Stomach (tissue), 9 donors: ENCODE results near the gene GRB10. TPM values are rescaled to one million over a fixed set of nuclear protein-coding genes. Genes with fewer than 3 reads are reported as not detected.
A peak's percentile ranks its signal among the peaks of the same experiment; 100 is the strongest.

Experiments
- DNase-seq, 2 donors: peaks; one replicate each; pipeline versions ENCODE4 v3.0.0 to v3.0.0-alpha.2; 2013 to 2019
- H3K27ac ChIP-seq, 5 donors: fragments of 200-600 bp in 4 of 5; sonication (generic) in 4 of 5; one replicate each; pipeline ENCODE4 v1.5.1; 2013 to 2019; ENCODE audit warnings: mild to moderate bottlenecking in 1 of 5, moderate library complexity in 1 of 5
- H3K27me3 ChIP-seq, 3 donors: fragments of 200-600 bp; sonication (generic); one replicate each; pipeline ENCODE4 v1.5.1; 2017 to 2019; ENCODE audit warnings: mixed run types in 1 of 3
- H3K36me3 ChIP-seq, 4 donors: fragments of 200-600 bp; sonication (generic); 1 replicate in 3 of 4; 2 replicates in 1 of 4; pipeline ENCODE4 v1.5.1; 2016 to 2019
- H3K4me1 ChIP-seq, 4 donors: fragments of 200-600 bp; sonication (generic); one replicate each; pipeline ENCODE4 v1.5.1; 2016 to 2019
- H3K4me3 ChIP-seq, 4 donors: fragments of 200-600 bp; sonication (generic) in 3 of 4; one replicate each; pipeline ENCODE4 v1.5.1; 2016 to 2019; ENCODE audit warnings: mild to moderate bottlenecking in 1 of 4
- H3K9me3 ChIP-seq, 4 donors: fragments of 200-600 bp; sonication (generic); one replicate each; pipeline ENCODE4 v1.5.1; 2016 to 2019
- CTCF ChIP-seq, 7 experiments: fragments of 450-650 bp in 4 of 7; fragments of 200-600 bp in 3 of 7; sonication (generic) in 3 of 7; IDR thresholded peaks; one replicate each; pipeline ENCODE4 v1.5.1; 2016 to 2019; ENCODE audit warnings: antibody characterized with exemption in 7 of 7, control low read depth in 2 of 7, mild to moderate bottlenecking in 1 of 7
- EP300 ChIP-seq: sonication (generic); formaldehyde crosslinking; IDR thresholded peaks from one replicate; pipeline ENCODE4 v1.6.1; 2017; ENCODE audit warnings: antibody characterized with exemption
- POLR2A ChIP-seq, 4 donors: fragments of 450-650 bp; IDR thresholded peaks; one replicate each; pipeline ENCODE4 v1.6.1; 2016; ENCODE audit warnings: antibody characterized with exemption in 4 of 4, control low read depth in 2 of 4, mild to moderate bottlenecking in 1 of 4, moderate library complexity in 1 of 4
- POLR2AphosphoS5 ChIP-seq, 3 donors: sonication (generic); formaldehyde crosslinking; IDR thresholded peaks; one replicate each; pipeline ENCODE4 v1.6.1; 2016; ENCODE audit warnings: antibody characterized with exemption in 3 of 3
- WGBS, 5 donors: extraction: QIAGEN DNeasy Blood & Tissue Kit in 3 of 5; methylation state at CpG; one replicate each; pipeline versions ENCODE4 v1.1.5 to v1.1.7; 2013 to 2018; 5-methylcytosine and 5-hydroxymethylcytosine counted together
- intact Hi-C: fragments of 100-400 bp; cut with DNase I; formaldehyde crosslinking; loops from one replicate; pipeline ENCODE4 v1.15.1; 2023; ENCODE audit warnings: low total_unique reads
- polyA plus RNA-seq, 3 donors: library from polyadenylated mRNA; stranded (reverse); fragments of 200-250 nt; gene quantifications; one replicate each; pipeline ENCODE4 v1.2.3, GENCODE V29; 2013
- total RNA-seq, 5 donors: library from RNA; depleted of rRNA; stranded (reverse); fragments of >200 nt; gene quantifications; one replicate each; pipeline versions ENCODE4 v1.1.0 to v1.2.3, GENCODE V29; 2014 to 2016
- donor health status: healthy with polysubstance abuse.
- donor health status: Bipolar disorder and iron deficiency.
- donor health status: healthy.

GRB10 gene
- total and polyA plus RNA-seq, 8 donors: 10.2 to 84.9 (median 49.6) TPM

GRCh38 chr7:50591098-50591479, 191.6 kb downstream of the GRB10 start:
- Histone ChIP-seq H3K4me3 (no peak overlapping the region), H3K27me3 (no peaks in the 10 kb centered on the region), H3K27ac (no peak overlapping the region), H3K9me3 (no peaks in the 10 kb centered on the region), H3K4me1 (no peaks in the 10 kb centered on the region), H3K36me3 (peaks cover 19 to 49% (median 42%) of the 10 kb centered on the region in 4 donors)
- 88 to 93% (median 90%) methylated on average over 5 of the region's 5 CpGs for WGBS, 5 donors
- no peak for TF ChIP-seq EP300
- no peak for TF ChIP-seq POLR2AphosphoS5 (IDR thresholded peaks at IDR 0.05)
- no peak for TF ChIP-seq POLR2A (IDR thresholded peaks at IDR 0.05)
- no peak for TF ChIP-seq CTCF (IDR thresholded peaks at IDR 0.05)
- no peak for DNase-seq
- intact Hi-C loops: loop anchor here (10.0 kb wide), 1 partner anchor 66 kb away; no protein-coding TSS in a partner anchor

DNA sequence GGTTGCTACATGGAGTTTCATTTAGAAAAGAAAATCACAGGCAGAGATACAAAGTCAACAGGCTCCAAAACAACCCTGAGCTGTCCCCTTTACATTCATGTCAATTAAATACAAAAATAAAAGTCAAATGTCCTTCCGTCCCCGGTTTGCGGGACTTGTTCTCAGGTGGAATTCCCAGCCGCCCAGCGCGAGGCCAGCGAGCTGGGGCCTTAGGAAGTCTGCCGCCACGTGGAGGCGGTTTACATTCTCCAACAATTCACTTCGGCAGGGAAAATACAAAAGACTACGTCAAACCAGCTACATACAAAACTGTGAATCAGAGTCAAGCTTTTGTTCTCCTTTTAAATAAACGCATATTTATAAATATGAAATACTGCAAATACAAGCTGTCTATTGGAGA, 192.2 kb downstream of the GRB10 start:
- Histone ChIP-seq H3K4me3 (no peak overlapping the region), H3K9me3 (no peaks in the 10 kb centered on the region), H3K4me1 (no peaks in the 10 kb centered on the region), H3K36me3 (peaks cover 19 to 44% (median 40%) of the 10 kb centered on the region in 4 donors), H3K27ac (no peak overlapping the region), H3K27me3 (no peaks in the 10 kb centered on the region)
- no peak for DNase-seq
- no peak for TF ChIP-seq EP300
- no peak for TF ChIP-seq POLR2AphosphoS5 (IDR thresholded peaks at IDR 0.05)
- no peak for TF ChIP-seq CTCF (IDR thresholded peaks at IDR 0.05)
- TF ChIP-seq POLR2A (IDR thresholded peaks at IDR 0.05): no peak
- WGBS, 5 donors: 93 to 96% (median 95%) methylated on average over 13 of the region's 13 CpGs
- intact Hi-C loops: loop anchor here (10.0 kb wide), 1 partner anchor 66 kb away; no protein-coding TSS in a partner anchor

DNA sequence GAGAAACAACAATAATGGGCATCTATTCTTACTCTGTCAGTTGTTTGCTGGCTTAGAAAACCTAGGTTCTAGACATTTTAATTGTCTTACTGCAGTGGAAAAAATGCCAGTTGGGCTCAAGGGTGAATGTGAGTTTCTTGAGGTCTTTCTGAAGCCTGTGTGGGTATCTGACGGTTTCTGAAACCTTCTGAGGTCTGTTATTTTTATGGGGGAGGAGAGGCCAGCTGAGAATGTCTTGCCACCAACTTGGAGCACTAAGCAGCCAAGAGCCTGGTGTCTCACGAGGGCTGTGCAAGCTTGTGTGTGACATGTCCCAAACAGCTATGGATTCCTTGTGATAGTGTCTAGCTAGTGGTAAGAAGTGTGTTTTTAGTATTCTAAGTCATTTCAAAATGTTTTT, 193.3 kb downstream of the GRB10 start:
- H3K4me1 ChIP-seq: no peaks in the 10 kb centered on the region
- H3K4me3 ChIP-seq: no peak overlapping the region
- WGBS, 5 donors: 78 to 86% (median 85%) methylated on average over 2 of the region's 2 CpGs
- DNase-seq: no peak
- H3K27me3 ChIP-seq: no peaks in the 10 kb centered on the region
- intact Hi-C loops: no loop called here
- H3K9me3 ChIP-seq: peaks cover 0 to 4% (median 1%) of the 10 kb centered on the region in 4 donors
- TF ChIP-seq CTCF (IDR thresholded peaks at IDR 0.05): no peak
- no peak for TF ChIP-seq EP300
- no peak for TF ChIP-seq POLR2A (IDR thresholded peaks at IDR 0.05)
- H3K36me3 ChIP-seq: peaks cover 15 to 34% (median 30%) of the 10 kb centered on the region in 4 donors
- H3K27ac ChIP-seq: no peak overlapping the region

DNA sequence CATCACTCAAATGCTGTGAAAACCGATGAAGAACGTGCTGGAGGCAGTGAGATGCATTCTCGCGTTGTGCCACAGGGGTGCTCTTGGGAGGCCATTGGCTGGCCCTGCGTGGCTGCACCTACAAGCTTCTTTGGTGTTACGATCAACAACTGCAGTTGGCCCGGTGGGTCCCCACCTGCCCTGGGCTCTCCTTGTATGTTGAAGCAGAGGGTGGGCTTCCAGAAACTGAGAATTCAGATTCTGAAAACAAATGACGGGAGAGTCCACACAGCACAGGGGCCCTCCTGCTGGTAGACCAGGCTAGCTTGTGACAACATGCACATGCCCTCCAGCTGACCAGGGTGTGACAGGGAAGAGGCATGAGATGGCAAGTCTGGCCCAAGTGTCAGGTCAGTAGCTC, 193.8 kb downstream of the GRB10 start:
- Histone ChIP-seq H3K4me3 (no peak overlapping the region), H3K27ac (no peak overlapping the region), H3K27me3 (no peaks in the 10 kb centered on the region), H3K36me3 (peaks cover 15 to 30% (median 26%) of the 10 kb centered on the region in 4 donors), H3K4me1 (no peaks in the 10 kb centered on the region), H3K9me3 (peaks cover 0 to 8% (median 5%) of the 10 kb centered on the region in 4 donors)
- intact Hi-C loops: no loop called here
- peak in 2 of 7 experiments; percentile 7 to 13 for TF ChIP-seq CTCF (IDR thresholded peaks at IDR 0.05)
- TF ChIP-seq POLR2AphosphoS5 (IDR thresholded peaks at IDR 0.05): no peak
- TF ChIP-seq EP300: no peak
- TF ChIP-seq POLR2A (IDR thresholded peaks at IDR 0.05): no peak
- no peak for DNase-seq
- 76 to 83% (median 80%) methylated on average over 8 of the region's 8 CpGs for WGBS, 5 donors
